HepG2 (cell line): ENCODE data around the gene FILIP1. TPM values are rescaled to one million over a fixed set of nuclear protein-coding genes. Genes with fewer than 3 reads are reported as not detected.

Source experiments
- AGO1 ChIP-seq: fragments of 200-400 bp; formaldehyde crosslinking; IDR thresholded peaks from 2 replicates; pipeline ENCODE4 v1.6.1; 2017; ENCODE audit warnings: mild to moderate bottlenecking, low read depth, low read length, moderate library complexity; ENCODE audit not compliant: poor library complexity, severe bottlenecking
- HNF4A ChIP-seq: sonication (generic); formaldehyde crosslinking; IDR thresholded peaks from 2 replicates; pipeline ENCODE4 v1.4.0; 2020; ENCODE audit warnings: missing genetic modification reagents
- IKZF4 ChIP-seq: sonication (generic); formaldehyde crosslinking; IDR thresholded peaks from 2 replicates; pipeline ENCODE4 v1.5.1; 2020; ENCODE audit warnings: borderline replicate concordance, mild to moderate bottlenecking, low read depth, missing genetic modification reagents; ENCODE audit errors: not compliant biosample characterization
- NR2F6 ChIP-seq, 2 experiments: IDR thresholded peaks; 2 replicates each; pipeline ENCODE4 v1.6.1; 2016; ENCODE audit warnings: antibody characterized with exemption in 1 of 2, mild to moderate bottlenecking in 1 of 2
- RBFOX2 ChIP-seq: fragments of 200-400 bp; formaldehyde crosslinking; IDR thresholded peaks from 2 replicates; pipeline ENCODE4 v1.6.1; 2017; ENCODE audit warnings: low read depth, mild to moderate bottlenecking, low read length
- REPIN1 ChIP-seq: sonication (generic); formaldehyde crosslinking; IDR thresholded peaks from 2 replicates; pipeline ENCODE4 v1.8.0; 2022; ENCODE audit warnings: missing genetic modification reagents, low read depth, mild to moderate bottlenecking, borderline replicate concordance
- YEATS2 ChIP-seq: sonication (generic); formaldehyde crosslinking; IDR thresholded peaks from 2 replicates; pipeline ENCODE4 v1.4.0; 2020; ENCODE audit warnings: missing genetic modification reagents, borderline replicate concordance
- ZNF569 ChIP-seq: sonication (generic); formaldehyde crosslinking; IDR thresholded peaks from 2 replicates; pipeline ENCODE4 v1.5.0; 2020; ENCODE audit warnings: mild to moderate bottlenecking, missing genetic modification reagents, moderate library complexity, borderline replicate concordance
- ZNF674 ChIP-seq: sonication (generic); formaldehyde crosslinking; IDR thresholded peaks from 2 replicates; pipeline ENCODE4 v1.5.0; 2020; ENCODE audit warnings: low read depth, mild to moderate bottlenecking, missing genetic modification reagents
- polyA plus RNA-seq, 8 experiments: library from polyadenylated mRNA; depleted of rRNA in 3 of 8; stranded (reverse) in 7 of 8; unstranded in 1 of 8; fragments of >200 nt; fragmentation: Illumina TruSeq in 4 of 8; extraction: Trizol in 4 of 8; gene quantifications; 2 replicates each; pipeline versions ENCODE4 v1.2.1 to v1.2.3, GENCODE V29; 2011 to 2016; ENCODE audit warnings: low read depth in 4 of 8, missing spikeins in 1 of 8, mixed read lengths in 1 of 8; ENCODE audit not compliant: insufficient read depth in 1 of 8
- total RNA-seq, 5 experiments: library from RNA; depleted of rRNA; stranded (reverse); fragments of >200 nt; fragmentation: Illumina TruSeq; extraction: Trizol; gene quantifications; 2 replicates each; pipeline ENCODE4 v1.2.3, GENCODE V29; 2016; ENCODE audit warnings: low read depth in 1 of 5
- TF ChIP-seq, protein P1 (sequence below): sonication (generic); formaldehyde crosslinking; IDR thresholded peaks from 2 replicates; pipeline ENCODE4 v1.4.0; 2020; ENCODE audit warnings: mild to moderate bottlenecking, missing genetic modification reagents
- TF ChIP-seq, protein P2 (sequence below): sonication (generic); formaldehyde crosslinking; conservative IDR thresholded peaks from 2 replicates; pipeline ENCODE4 v1.4.0; 2020; ENCODE audit warnings: missing genetic modification reagents
- TF ChIP-seq, protein P3 (sequence below): sonication (generic); formaldehyde crosslinking; IDR thresholded peaks from one replicate; pipeline ENCODE4 v1.5.1; 2020; ENCODE audit warnings: mild to moderate bottlenecking, missing genetic modification reagents; ENCODE audit errors: not compliant biosample characterization
- TF ChIP-seq, protein P4 (sequence below): sonication (generic); formaldehyde crosslinking; IDR thresholded peaks from 2 replicates; pipeline ENCODE4 v1.8.1; 2023; ENCODE audit warnings: mild to moderate bottlenecking, moderate library complexity, missing genetic modification reagents
- TF ChIP-seq, protein P5 (sequence below): sonication (generic); formaldehyde crosslinking; IDR thresholded peaks from 2 replicates; pipeline ENCODE4 v1.4.0; 2020; ENCODE audit warnings: missing genetic modification reagents

Gene FILIP1
- total and polyA plus RNA-seq, 2 of the 13 experiments (the other 11 are each of a cell fraction or from before 2014, with no cell fraction given), result not detected

DNA sequence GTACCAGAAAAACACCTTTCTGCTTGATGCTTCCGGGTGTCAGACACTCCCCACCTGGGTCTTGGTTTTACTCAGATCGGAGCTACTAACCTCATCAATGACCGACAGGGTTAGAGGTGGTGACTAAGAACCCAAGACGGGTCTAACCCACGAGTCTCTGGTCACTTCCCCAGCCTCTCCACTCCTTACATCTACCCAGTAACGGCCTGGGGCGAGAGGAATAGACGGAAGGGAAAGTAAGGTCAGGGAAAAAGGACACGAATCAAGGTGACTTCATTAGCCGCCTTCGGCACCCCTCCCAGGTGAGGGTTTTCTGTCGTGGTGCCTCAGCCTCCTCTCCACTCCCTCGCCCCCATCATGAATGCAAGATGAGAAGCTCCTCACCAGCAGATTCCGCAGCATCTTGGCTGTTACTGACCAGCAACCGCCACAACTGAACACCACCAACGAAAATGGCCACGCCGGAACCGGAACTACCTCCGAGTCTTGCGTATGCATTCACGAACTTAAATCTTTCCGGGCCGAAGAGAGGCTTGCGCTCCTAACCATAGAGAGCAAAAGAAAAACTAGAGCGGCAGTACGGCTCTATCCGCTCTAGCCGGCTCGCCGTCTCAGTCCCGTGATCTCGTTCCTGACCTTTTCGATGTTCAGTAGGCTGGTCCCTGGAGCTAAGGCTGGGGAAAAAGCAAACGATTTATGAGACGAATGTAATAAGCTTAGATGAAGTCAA, 250.1 kb downstream of the FILIP1 start, which contains the start of gene COX7A2 (continued):
- TF ChIP-seq, protein P1, sequence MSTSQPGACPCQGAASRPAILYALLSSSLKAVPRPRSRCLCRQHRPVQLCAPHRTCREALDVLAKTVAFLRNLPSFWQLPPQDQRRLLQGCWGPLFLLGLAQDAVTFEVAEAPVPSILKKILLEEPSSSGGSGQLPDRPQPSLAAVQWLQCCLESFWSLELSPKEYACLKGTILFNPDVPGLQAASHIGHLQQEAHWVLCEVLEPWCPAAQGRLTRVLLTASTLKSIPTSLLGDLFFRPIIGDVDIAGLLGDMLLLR (CRISPR knock-in tag), result no peak
- TF ChIP-seq, protein P2, sequence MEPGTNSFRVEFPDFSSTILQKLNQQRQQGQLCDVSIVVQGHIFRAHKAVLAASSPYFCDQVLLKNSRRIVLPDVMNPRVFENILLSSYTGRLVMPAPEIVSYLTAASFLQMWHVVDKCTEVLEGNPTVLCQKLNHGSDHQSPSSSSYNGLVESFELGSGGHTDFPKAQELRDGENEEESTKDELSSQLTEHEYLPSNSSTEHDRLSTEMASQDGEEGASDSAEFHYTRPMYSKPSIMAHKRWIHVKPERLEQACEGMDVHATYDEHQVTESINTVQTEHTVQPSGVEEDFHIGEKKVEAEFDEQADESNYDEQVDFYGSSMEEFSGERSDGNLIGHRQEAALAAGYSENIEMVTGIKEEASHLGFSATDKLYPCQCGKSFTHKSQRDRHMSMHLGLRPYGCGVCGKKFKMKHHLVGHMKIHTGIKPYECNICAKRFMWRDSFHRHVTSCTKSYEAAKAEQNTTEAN, result no peak; the same call in 1 of the 2 replicates
- TF ChIP-seq NR2F6 (IDR thresholded peaks at IDR 0.05) (peak; percentile 86), NR2F6 (CRISPR knock-in tag; IDR thresholded peaks at IDR 0.05) (peak; percentile 94), IKZF4 (CRISPR knock-in tag) (peak; percentile 57), RBFOX2 (peak; percentile 52; the same call in 1 of the 2 replicates), REPIN1 (CRISPR knock-in tag) (peak; percentile 88; the same call in 1 of the 2 replicates), YEATS2 (CRISPR knock-in tag) (peak; percentile 96; the same call in 1 of the 2 replicates), HNF4A (CRISPR knock-in tag) (peak; percentile 39; the same call in 1 of the 2 replicates), ZNF674 (CRISPR knock-in tag) (no peak), ZNF569 (CRISPR knock-in tag) (no peak), AGO1 (no peak)
- TF ChIP-seq, protein P3, sequence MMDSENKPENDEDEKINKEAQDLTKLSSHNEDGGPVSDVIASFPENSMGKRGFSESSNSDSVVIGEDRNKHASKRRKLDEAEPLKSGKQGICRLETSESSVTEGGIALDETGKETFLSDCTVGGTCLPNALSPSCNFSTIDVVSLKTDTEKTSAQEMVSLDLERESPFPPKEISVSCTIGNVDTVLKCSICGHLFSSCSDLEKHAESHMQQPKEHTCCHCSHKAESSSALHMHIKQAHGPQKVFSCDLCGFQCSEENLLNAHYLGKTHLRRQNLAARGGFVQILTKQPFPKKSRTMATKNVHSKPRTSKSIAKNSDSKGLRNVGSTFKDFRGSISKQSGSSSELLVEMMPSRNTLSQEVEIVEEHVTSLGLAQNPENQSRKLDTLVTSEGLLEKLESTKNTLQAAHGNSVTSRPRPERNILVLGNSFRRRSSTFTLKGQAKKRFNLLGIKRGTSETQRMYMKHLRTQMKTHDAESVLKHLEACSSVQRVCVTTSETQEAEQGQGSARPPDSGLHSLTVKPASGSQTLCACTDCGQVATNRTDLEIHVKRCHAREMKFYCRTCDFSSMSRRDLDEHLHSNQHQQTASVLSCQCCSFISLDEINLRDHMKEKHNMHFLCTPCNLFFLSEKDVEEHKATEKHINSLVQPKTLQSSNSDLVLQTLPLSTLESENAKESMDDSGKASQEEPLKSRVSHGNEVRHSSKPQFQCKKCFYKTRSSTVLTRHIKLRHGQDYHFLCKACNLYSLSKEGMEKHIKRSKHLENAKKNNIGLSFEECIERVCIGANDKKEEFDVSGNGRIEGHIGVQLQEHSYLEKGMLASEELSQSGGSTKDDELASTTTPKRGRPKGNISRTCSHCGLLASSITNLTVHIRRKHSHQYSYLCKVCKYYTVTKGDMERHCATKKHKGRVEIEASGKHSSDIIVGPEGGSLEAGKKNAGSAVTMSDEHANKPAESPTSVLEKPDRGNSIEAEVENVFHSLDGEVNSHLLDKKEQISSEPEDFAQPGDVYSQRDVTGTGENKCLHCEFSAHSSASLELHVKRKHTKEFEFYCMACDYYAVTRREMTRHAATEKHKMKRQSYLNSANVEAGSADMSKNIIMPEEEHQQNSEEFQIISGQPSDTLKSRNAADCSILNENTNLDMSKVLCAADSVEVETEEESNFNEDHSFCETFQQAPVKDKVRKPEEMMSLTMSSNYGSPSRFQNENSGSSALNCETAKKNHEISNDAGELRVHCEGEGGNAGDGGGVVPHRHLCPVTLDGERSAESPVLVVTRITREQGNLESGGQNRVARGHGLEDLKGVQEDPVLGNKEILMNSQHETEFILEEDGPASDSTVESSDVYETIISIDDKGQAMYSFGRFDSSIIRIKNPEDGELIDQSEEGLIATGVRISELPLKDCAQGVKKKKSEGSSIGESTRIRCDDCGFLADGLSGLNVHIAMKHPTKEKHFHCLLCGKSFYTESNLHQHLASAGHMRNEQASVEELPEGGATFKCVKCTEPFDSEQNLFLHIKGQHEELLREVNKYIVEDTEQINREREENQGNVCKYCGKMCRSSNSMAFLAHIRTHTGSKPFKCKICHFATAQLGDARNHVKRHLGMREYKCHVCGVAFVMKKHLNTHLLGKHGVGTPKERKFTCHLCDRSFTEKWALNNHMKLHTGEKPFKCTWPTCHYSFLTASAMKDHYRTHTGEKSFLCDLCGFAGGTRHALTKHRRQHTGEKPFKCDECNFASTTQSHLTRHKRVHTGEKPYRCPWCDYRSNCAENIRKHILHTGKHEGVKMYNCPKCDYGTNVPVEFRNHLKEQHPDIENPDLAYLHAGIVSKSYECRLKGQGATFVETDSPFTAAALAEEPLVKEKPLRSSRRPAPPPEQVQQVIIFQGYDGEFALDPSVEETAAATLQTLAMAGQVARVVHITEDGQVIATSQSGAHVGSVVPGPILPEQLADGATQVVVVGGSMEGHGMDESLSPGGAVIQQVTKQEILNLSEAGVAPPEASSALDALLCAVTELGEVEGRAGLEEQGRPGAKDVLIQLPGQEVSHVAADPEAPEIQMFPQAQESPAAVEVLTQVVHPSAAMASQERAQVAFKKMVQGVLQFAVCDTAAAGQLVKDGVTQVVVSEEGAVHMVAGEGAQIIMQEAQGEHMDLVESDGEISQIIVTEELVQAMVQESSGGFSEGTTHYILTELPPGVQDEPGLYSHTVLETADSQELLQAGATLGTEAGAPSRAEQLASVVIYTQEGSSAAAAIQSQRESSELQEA (CRISPR knock-in tag), result no peak
- TF ChIP-seq, protein P4, sequence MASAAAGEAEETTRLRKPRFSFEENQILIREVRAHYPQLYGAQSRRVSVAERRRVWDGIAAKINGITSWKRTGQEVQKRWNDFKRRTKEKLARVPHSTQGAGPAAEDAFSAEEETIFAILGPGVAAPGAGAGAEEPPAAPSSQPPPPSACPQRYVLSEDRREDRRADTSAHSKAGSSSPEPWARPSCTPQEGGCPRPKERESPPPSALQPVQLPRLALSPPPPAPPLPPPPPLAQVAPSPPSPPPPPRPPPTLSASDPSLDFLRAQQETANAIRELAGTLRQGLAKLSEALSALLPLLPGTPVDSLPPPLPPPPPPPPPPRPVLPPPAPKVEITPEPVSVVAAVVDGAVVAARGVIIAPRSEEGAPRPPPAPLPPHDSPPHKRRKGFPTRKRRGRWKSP, result peak; percentile 70
- TF ChIP-seq, protein P5, sequence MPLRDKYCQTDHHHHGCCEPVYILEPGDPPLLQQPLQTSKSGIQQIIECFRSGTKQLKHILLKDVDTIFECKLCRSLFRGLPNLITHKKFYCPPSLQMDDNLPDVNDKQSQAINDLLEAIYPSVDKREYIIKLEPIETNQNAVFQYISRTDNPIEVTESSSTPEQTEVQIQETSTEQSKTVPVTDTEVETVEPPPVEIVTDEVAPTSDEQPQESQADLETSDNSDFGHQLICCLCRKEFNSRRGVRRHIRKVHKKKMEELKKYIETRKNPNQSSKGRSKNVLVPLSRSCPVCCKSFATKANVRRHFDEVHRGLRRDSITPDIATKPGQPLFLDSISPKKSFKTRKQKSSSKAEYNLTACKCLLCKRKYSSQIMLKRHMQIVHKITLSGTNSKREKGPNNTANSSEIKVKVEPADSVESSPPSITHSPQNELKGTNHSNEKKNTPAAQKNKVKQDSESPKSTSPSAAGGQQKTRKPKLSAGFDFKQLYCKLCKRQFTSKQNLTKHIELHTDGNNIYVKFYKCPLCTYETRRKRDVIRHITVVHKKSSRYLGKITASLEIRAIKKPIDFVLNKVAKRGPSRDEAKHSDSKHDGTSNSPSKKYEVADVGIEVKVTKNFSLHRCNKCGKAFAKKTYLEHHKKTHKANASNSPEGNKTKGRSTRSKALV, result no peak
